ENCODE data around the gene SNAPC1.
A peak's percentile ranks its signal among the peaks of the same experiment; 100 is the strongest.

The SNAPC1 gene

GRCh38 chr14:61761959-61762786, at the start of gene SNAPC1:
Gene SNAPC1 (plus strand): TSS chr14:61762420. CDS start chr14:61762461, 41 bp downstream.
- peak within 1 kb of the TSS; percentile 99 for H3K27ac ChIP-seq (ENCODE audit: low read length)
- H3K9ac ChIP-seq (ENCODE audit: low read length in 2 of 2): peak within 1 kb of the TSS; percentile 77 to 87
- no peaks in the 10 kb centered on the region for H3K9me3 ChIP-seq (ENCODE audit: control insufficient read depth in 2 of 2, low read length in 2 of 2)
- H3K4me1 ChIP-seq (ENCODE audit: control insufficient read depth, insufficient read depth, low read length): peaks cover 16% of the 10 kb centered on the region
- peak within 1 kb of the TSS; percentile 91 to 99 for H3K4me3 ChIP-seq (ENCODE audit: low read length in 2 of 2)
- H3K36me3 ChIP-seq (ENCODE audit: control insufficient read depth in 2 of 2, insufficient read depth in 2 of 2, low read length in 2 of 2): no peaks in the 10 kb centered on the region
- H3K27me3 ChIP-seq (ENCODE audit: control insufficient read depth in 1 of 2, insufficient read depth in 2 of 2, low read length in 2 of 2): no peaks in the 10 kb centered on the region

GRCh38 chr14:61713724-61714437, 48.3 kb upstream of the SNAPC1 start:
- H3K27ac ChIP-seq (ENCODE audit: low read length): no peak overlapping the region
- H3K9ac ChIP-seq (ENCODE audit: low read length in 2 of 2): no peak overlapping the region
- peaks cover 3% of the 10 kb centered on the region for H3K4me1 ChIP-seq (ENCODE audit: control insufficient read depth, insufficient read depth, low read length)
- no peak overlapping the region for H3K4me3 ChIP-seq (ENCODE audit: low read length in 2 of 2)
- no peaks in the 10 kb centered on the region for H3K36me3 ChIP-seq (ENCODE audit: control insufficient read depth in 2 of 2, insufficient read depth in 2 of 2, low read length in 2 of 2)
- H3K27me3 ChIP-seq (ENCODE audit: control insufficient read depth in 1 of 2, insufficient read depth in 2 of 2, low read length in 2 of 2): no peaks in the 10 kb centered on the region
- H3K9me3 ChIP-seq (ENCODE audit: control insufficient read depth in 2 of 2, low read length in 2 of 2): no peaks in the 10 kb centered on the region

- no peak overlapping the region for H3K9ac ChIP-seq (ENCODE audit: low read length in 2 of 2)
- H3K27ac ChIP-seq (ENCODE audit: low read length): no peak overlapping the region
- no peak overlapping the region for H3K4me3 ChIP-seq (ENCODE audit: low read length in 2 of 2)
- H3K4me1 ChIP-seq (ENCODE audit: control insufficient read depth, insufficient read depth, low read length): peaks cover 3% of the 10 kb centered on the region
- H3K27me3 ChIP-seq (ENCODE audit: control insufficient read depth in 1 of 2, insufficient read depth in 2 of 2, low read length in 2 of 2): no peaks in the 10 kb centered on the region
- H3K36me3 ChIP-seq (ENCODE audit: control insufficient read depth in 2 of 2, insufficient read depth in 2 of 2, low read length in 2 of 2): peaks cover 0 to under 1% of the 10 kb centered on the region in 2 donors
- H3K9me3 ChIP-seq (ENCODE audit: control insufficient read depth in 2 of 2, low read length in 2 of 2): no peaks in the 10 kb centered on the region
Measured at GRCh38 chr14:61716956-61717355, 45.3 kb upstream of the SNAPC1 start.

GRCh38 chr14:61718039-61718438, 44.2 kb upstream of the SNAPC1 start:
- Histone ChIP-seq H3K9ac (ENCODE audit: low read length in 2 of 2) (no peak overlapping the region), H3K9me3 (ENCODE audit: control insufficient read depth in 2 of 2, low read length in 2 of 2) (no peaks in the 10 kb centered on the region), H3K4me3 (ENCODE audit: low read length in 2 of 2) (no peak overlapping the region), H3K4me1 (ENCODE audit: control insufficient read depth, insufficient read depth, low read length) (peaks cover 3% of the 10 kb centered on the region), H3K36me3 (ENCODE audit: control insufficient read depth in 2 of 2, insufficient read depth in 2 of 2, low read length in 2 of 2) (peaks cover 0 to 3% of the 10 kb centered on the region in 2 donors), H3K27me3 (ENCODE audit: control insufficient read depth in 1 of 2, insufficient read depth in 2 of 2, low read length in 2 of 2) (no peaks in the 10 kb centered on the region), H3K27ac (ENCODE audit: low read length) (no peak overlapping the region)

- H3K27me3 ChIP-seq (ENCODE audit: control insufficient read depth in 1 of 2, insufficient read depth in 2 of 2, low read length in 2 of 2): no peaks in the 10 kb centered on the region
- H3K9me3 ChIP-seq (ENCODE audit: control insufficient read depth in 2 of 2, low read length in 2 of 2): no peaks in the 10 kb centered on the region
- H3K4me3 ChIP-seq (ENCODE audit: low read length in 2 of 2): no peak overlapping the region
- H3K36me3 ChIP-seq (ENCODE audit: control insufficient read depth in 2 of 2, insufficient read depth in 2 of 2, low read length in 2 of 2): peaks cover 3 to 4% of the 10 kb centered on the region in 2 donors
- H3K4me1 ChIP-seq (ENCODE audit: control insufficient read depth, insufficient read depth, low read length): no peaks in the 10 kb centered on the region
- no peak overlapping the region for H3K9ac ChIP-seq (ENCODE audit: low read length in 2 of 2)
- no peak overlapping the region for H3K27ac ChIP-seq (ENCODE audit: low read length)
Measured at GRCh38 chr14:61719344-61720293, 42.6 kb upstream of the SNAPC1 start.

GRCh38 chr14:61720294-61720661, 41.9 kb upstream of the SNAPC1 start:
- Histone ChIP-seq H3K27ac (ENCODE audit: low read length) (no peak overlapping the region), H3K9me3 (ENCODE audit: control insufficient read depth in 2 of 2, low read length in 2 of 2) (no peaks in the 10 kb centered on the region), H3K4me3 (ENCODE audit: low read length in 2 of 2) (no peak overlapping the region), H3K27me3 (ENCODE audit: control insufficient read depth in 1 of 2, insufficient read depth in 2 of 2, low read length in 2 of 2) (no peaks in the 10 kb centered on the region), H3K9ac (ENCODE audit: low read length in 2 of 2) (no peak overlapping the region), H3K4me1 (ENCODE audit: control insufficient read depth, insufficient read depth, low read length) (no peaks in the 10 kb centered on the region), H3K36me3 (ENCODE audit: control insufficient read depth in 2 of 2, insufficient read depth in 2 of 2, low read length in 2 of 2) (peaks cover 3 to 8% of the 10 kb centered on the region in 2 donors)

GRCh38 chr14:61720741-61721140, 41.5 kb upstream of the SNAPC1 start:
- no peak overlapping the region for H3K9ac ChIP-seq (ENCODE audit: low read length in 2 of 2)
- no peaks in the 10 kb centered on the region for H3K4me1 ChIP-seq (ENCODE audit: control insufficient read depth, insufficient read depth, low read length)
- H3K27ac ChIP-seq (ENCODE audit: low read length): no peak overlapping the region
- H3K4me3 ChIP-seq (ENCODE audit: low read length in 2 of 2): no peak overlapping the region
- no peaks in the 10 kb centered on the region for H3K27me3 ChIP-seq (ENCODE audit: control insufficient read depth in 1 of 2, insufficient read depth in 2 of 2, low read length in 2 of 2)
- no peaks in the 10 kb centered on the region for H3K9me3 ChIP-seq (ENCODE audit: control insufficient read depth in 2 of 2, low read length in 2 of 2)
- H3K36me3 ChIP-seq (ENCODE audit: control insufficient read depth in 2 of 2, insufficient read depth in 2 of 2, low read length in 2 of 2): peaks cover 3 to 8% of the 10 kb centered on the region in 2 donors

- Histone ChIP-seq H3K9me3 (ENCODE audit: control insufficient read depth in 2 of 2, low read length in 2 of 2) (no peaks in the 10 kb centered on the region), H3K4me1 (ENCODE audit: control insufficient read depth, insufficient read depth, low read length) (no peaks in the 10 kb centered on the region), H3K9ac (ENCODE audit: low read length in 2 of 2) (no peak overlapping the region), H3K4me3 (ENCODE audit: low read length in 2 of 2) (no peak overlapping the region), H3K27me3 (ENCODE audit: control insufficient read depth in 1 of 2, insufficient read depth in 2 of 2, low read length in 2 of 2) (no peaks in the 10 kb centered on the region), H3K27ac (ENCODE audit: low read length) (no peak overlapping the region), H3K36me3 (ENCODE audit: control insufficient read depth in 2 of 2, insufficient read depth in 2 of 2, low read length in 2 of 2) (peaks cover 8 to 21% of the 10 kb centered on the region in 2 donors)
Measured at GRCh38 chr14:61724133-61724532, 38.1 kb upstream of the SNAPC1 start.

- H3K36me3 ChIP-seq (ENCODE audit: control insufficient read depth in 2 of 2, insufficient read depth in 2 of 2, low read length in 2 of 2): peaks cover 7 to 24% of the 10 kb centered on the region in 2 donors
- H3K4me1 ChIP-seq (ENCODE audit: control insufficient read depth, insufficient read depth, low read length): no peaks in the 10 kb centered on the region
- no peak overlapping the region for H3K4me3 ChIP-seq (ENCODE audit: low read length in 2 of 2)
- no peak overlapping the region for H3K9ac ChIP-seq (ENCODE audit: low read length in 2 of 2)
- no peaks in the 10 kb centered on the region for H3K9me3 ChIP-seq (ENCODE audit: control insufficient read depth in 2 of 2, low read length in 2 of 2)
- H3K27ac ChIP-seq (ENCODE audit: low read length): no peak overlapping the region
- H3K27me3 ChIP-seq (ENCODE audit: control insufficient read depth in 1 of 2, insufficient read depth in 2 of 2, low read length in 2 of 2): no peaks in the 10 kb centered on the region
Measured at GRCh38 chr14:61726778-61727658, 35.2 kb upstream of the SNAPC1 start.

All from stomach smooth muscle (tissue), 2 donors.